Ishikawa (cell line): ENCODE results near the gene CYP2S1.

ENCODE experiments used
- CEBPB ChIP-seq: IDR thresholded peaks from 2 replicates; pipeline ENCODE4 v1.6.1; 2012
- EP300 ChIP-seq: IDR thresholded peaks from 2 replicates; pipeline ENCODE4 v1.6.1; 2012; ENCODE audit warnings: borderline replicate concordance
- FOXM1 ChIP-seq: IDR thresholded peaks from 2 replicates; pipeline ENCODE4 v1.6.1; 2012; ENCODE audit warnings: low read depth, borderline replicate concordance
- RAD21 ChIP-seq: IDR thresholded peaks from 2 replicates; pipeline ENCODE4 v1.6.1; 2012; ENCODE audit warnings: low read depth
- TAF1 ChIP-seq: IDR thresholded peaks from 2 replicates; pipeline ENCODE4 v1.6.1; 2012; ENCODE audit warnings: low read depth, mild to moderate bottlenecking
- YY1 ChIP-seq: IDR thresholded peaks from 2 replicates; pipeline ENCODE4 v1.6.1; 2012; ENCODE audit warnings: low read depth
- ZBTB7A ChIP-seq: IDR thresholded peaks from 2 replicates; pipeline ENCODE4 v1.6.1; 2012; ENCODE audit warnings: low read depth
- TF ChIP-seq, protein P1 (sequence below): IDR thresholded peaks from 2 replicates; pipeline ENCODE4 v1.6.1; 2012; ENCODE audit warnings: low read depth, mild to moderate bottlenecking
- TF ChIP-seq, protein P2 (sequence below): IDR thresholded peaks from 2 replicates; pipeline ENCODE4 v1.6.1; 2012
- TF ChIP-seq, protein P3 (sequence below): IDR thresholded peaks from 2 replicates; pipeline ENCODE4 v1.6.1; 2012

DNA sequence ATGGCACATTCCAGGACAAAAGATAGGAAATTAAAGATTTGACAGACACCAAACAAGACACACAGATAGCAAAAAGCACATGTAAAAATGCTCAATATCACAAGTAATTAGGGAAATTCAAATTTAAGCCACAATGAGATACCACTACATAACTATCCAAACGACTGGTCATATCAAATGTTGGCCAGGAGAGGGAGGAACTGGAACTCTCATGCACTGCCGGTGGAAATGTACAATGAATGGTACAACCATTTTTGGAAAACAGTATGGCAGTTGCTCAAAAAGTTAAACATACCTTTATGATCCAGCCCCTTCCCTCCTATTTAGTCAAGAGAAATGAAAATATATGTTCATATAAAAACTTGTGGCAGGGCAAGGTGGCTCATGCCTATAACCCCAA is 36.8 kb upstream of the CYP2S1 start:
- no peak for TF ChIP-seq RAD21
- no peak for TF ChIP-seq CEBPB
- no peak for TF ChIP-seq TAF1
- no peak for TF ChIP-seq ZBTB7A
- TF ChIP-seq EP300: no peak
- no peak for TF ChIP-seq YY1
- TF ChIP-seq, protein P1, sequence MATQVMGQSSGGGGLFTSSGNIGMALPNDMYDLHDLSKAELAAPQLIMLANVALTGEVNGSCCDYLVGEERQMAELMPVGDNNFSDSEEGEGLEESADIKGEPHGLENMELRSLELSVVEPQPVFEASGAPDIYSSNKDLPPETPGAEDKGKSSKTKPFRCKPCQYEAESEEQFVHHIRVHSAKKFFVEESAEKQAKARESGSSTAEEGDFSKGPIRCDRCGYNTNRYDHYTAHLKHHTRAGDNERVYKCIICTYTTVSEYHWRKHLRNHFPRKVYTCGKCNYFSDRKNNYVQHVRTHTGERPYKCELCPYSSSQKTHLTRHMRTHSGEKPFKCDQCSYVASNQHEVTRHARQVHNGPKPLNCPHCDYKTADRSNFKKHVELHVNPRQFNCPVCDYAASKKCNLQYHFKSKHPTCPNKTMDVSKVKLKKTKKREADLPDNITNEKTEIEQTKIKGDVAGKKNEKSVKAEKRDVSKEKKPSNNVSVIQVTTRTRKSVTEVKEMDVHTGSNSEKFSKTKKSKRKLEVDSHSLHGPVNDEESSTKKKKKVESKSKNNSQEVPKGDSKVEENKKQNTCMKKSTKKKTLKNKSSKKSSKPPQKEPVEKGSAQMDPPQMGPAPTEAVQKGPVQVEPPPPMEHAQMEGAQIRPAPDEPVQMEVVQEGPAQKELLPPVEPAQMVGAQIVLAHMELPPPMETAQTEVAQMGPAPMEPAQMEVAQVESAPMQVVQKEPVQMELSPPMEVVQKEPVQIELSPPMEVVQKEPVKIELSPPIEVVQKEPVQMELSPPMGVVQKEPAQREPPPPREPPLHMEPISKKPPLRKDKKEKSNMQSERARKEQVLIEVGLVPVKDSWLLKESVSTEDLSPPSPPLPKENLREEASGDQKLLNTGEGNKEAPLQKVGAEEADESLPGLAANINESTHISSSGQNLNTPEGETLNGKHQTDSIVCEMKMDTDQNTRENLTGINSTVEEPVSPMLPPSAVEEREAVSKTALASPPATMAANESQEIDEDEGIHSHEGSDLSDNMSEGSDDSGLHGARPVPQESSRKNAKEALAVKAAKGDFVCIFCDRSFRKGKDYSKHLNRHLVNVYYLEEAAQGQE: no peak
- no peak for TF ChIP-seq FOXM1
- TF ChIP-seq, protein P2, sequence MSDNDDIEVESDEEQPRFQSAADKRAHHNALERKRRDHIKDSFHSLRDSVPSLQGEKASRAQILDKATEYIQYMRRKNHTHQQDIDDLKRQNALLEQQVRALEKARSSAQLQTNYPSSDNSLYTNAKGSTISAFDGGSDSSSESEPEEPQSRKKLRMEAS: no peak
- TF ChIP-seq, protein P3, sequence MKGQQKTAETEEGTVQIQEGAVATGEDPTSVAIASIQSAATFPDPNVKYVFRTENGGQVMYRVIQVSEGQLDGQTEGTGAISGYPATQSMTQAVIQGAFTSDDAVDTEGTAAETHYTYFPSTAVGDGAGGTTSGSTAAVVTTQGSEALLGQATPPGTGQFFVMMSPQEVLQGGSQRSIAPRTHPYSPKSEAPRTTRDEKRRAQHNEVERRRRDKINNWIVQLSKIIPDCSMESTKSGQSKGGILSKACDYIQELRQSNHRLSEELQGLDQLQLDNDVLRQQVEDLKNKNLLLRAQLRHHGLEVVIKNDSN: no peak
